HFF-Myc (cell line): ENCODE results near the gene IFITM2.
A peak's percentile ranks its signal among the peaks of the same experiment; 100 is the strongest.
"Not testable (repeated sequence)": the region's sequence is repeated elsewhere in the genome, so short reads cannot be mapped to it uniquely, and the experiment has no call there.

Experiments
- DNase-seq: peaks from one replicate; pipeline ENCODE4 v3.0.0-alpha.2; 2011; ENCODE audit warnings: low read depth; ENCODE audit errors: extremely low read depth
- H3K4me3 ChIP-seq: replicated peaks from 2 replicates; pipeline ENCODE4 v1.5.1; 2011; ENCODE audit warnings: low read depth, mild to moderate bottlenecking, control low read depth, low read length
- TF ChIP-seq, protein P1 (sequence below): IDR thresholded peaks from 2 replicates; pipeline ENCODE4 v1.5.1; 2012; ENCODE audit warnings: mild to moderate bottlenecking, low read depth, low read length, control low read depth; ENCODE audit errors: missing control alignments

Gene IFITM2

DNA sequence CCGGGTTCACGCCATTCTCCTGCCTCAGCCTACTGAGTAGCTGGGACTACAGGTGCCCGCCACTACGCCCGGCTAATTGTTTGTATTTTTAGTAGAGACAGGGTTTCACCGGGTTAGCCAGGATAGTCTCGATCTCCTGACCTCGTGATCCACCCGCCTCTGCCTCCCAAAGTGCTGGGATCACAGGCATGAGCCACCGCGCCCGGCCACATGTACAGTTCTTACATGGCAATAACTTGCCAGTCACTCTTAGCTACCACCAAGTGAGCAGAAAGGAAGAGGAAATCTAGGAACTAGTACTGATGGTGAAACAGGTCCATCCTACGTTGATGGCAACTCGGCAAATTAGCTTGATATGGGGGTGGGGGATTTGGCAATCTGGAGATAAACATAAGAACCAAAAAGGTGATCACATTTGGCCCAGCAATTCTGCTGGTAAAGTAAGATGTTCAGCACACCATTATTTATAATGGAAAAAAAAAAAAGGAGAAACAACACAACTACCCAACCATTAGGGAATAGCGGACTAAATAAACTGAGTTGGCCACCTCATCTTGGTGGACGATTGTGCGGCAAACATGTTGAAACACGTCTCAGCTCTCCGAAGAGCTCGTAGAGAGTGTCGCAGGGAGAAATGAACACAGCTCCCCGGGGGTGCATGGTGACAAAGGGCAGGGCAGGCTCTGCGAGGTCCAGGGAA, 24.1 kb upstream of the IFITM2 start:
- no peak overlapping the region for H3K4me3 ChIP-seq
- TF ChIP-seq, protein P1, sequence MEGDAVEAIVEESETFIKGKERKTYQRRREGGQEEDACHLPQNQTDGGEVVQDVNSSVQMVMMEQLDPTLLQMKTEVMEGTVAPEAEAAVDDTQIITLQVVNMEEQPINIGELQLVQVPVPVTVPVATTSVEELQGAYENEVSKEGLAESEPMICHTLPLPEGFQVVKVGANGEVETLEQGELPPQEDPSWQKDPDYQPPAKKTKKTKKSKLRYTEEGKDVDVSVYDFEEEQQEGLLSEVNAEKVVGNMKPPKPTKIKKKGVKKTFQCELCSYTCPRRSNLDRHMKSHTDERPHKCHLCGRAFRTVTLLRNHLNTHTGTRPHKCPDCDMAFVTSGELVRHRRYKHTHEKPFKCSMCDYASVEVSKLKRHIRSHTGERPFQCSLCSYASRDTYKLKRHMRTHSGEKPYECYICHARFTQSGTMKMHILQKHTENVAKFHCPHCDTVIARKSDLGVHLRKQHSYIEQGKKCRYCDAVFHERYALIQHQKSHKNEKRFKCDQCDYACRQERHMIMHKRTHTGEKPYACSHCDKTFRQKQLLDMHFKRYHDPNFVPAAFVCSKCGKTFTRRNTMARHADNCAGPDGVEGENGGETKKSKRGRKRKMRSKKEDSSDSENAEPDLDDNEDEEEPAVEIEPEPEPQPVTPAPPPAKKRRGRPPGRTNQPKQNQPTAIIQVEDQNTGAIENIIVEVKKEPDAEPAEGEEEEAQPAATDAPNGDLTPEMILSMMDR: no peak
- DNase-seq: no peak

DNA sequence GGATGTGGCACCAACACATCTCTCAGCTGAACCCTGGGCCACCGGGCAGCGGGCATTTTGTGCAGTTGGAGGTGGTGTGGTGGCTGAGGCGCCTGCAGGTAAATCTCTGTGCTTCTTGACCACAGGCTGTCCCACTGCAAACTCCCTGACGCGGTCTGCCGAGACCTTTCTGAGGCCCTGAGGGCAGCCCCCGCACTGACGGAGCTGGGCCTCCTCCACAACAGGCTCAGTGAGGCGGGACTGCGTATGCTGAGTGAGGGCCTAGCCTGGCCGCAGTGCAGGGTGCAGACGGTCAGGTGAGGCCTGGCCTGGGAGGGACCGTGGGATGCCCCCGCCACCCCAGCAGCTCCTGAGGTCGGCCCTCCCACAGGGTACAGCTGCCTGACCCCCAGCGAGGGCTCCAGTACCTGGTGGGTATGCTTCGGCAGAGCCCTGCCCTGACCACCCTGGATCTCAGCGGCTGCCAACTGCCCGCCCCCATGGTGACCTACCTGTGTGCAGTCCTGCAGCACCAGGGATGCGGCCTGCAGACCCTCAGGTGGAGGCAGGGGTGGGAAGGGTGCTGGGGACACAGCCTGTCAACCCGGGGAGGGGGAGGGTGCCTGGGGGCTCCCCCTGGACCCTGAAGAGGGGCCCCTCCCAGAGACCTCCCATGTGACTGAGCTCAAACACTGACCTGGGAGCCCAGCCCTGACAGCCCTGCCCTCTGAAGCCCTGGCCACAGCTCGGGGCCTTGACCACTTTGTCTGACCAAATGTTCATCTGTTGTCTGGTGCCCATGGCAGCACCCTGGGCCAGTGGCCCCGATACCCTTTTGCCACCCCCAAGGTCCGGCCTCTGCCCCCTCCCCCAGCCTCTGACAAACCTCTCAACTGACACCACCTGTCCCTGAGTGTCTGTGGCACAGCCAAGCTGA, 23.3 kb upstream of the IFITM2 start:
- H3K4me3 ChIP-seq: no peak overlapping the region
- no peak for DNase-seq
- TF ChIP-seq, protein P1: no peak

DNA sequence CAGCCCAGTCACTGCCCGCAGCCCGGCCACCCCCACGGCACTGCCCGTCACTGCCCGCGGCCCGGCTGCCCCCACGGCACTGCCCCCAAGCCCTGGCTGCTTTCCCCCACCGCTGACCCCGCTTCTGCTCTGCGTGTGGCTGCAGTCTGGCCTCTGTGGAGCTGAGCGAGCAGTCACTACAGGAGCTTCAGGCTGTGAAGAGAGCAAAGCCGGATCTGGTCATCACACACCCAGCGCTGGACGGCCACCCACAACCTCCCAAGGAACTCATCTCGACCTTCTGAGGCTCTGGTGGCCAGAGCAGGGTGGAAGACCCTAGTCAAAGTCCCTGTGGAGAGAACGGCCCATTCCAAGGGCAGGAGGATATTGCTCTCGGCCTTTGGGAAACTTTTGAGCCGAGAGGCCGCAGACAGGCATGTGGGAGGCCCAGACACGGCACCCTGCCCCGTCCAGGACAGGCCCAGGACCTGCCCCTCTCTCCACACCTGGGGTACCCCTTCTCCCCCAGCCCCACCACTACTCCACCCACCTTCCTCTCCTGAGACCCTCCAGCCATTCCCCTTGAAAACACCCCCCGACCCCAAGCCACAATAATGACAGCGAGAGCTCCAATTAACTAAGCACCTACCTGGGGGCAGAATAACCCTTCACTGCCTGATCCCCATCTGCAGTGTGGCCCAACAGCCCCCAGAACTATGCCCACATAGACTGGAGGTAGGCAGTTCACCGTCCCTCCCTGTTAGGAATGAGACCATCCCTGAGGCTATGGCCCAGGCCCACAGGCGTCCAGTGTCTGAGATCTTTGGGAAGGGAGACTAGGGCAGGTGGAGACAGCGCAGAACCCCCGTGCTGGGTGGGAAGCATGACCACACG, 22.4 kb upstream of the IFITM2 start:
- H3K4me3 ChIP-seq: no peak overlapping the region
- TF ChIP-seq, protein P1: no peak
- no peak for DNase-seq

DNA sequence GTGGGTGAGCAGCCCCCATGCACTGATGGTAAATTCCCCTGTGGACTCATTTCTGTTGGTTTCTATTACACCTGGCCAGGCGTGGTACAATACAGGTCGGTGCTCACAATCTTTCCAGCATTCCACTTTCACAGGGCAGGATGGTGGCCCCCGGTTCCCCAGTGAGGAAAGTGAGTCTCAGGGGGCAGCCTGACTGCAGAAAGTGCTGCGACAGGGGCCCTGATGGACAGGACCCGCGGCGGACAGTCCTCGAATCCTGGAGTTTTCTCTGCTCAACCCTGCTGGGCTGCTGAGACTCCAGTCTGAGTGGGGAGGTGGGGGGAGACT, 21.8 kb upstream of the IFITM2 start:
- TF ChIP-seq, protein P1: no peak
- H3K4me3 ChIP-seq: no peak overlapping the region
- no peak for DNase-seq

DNA sequence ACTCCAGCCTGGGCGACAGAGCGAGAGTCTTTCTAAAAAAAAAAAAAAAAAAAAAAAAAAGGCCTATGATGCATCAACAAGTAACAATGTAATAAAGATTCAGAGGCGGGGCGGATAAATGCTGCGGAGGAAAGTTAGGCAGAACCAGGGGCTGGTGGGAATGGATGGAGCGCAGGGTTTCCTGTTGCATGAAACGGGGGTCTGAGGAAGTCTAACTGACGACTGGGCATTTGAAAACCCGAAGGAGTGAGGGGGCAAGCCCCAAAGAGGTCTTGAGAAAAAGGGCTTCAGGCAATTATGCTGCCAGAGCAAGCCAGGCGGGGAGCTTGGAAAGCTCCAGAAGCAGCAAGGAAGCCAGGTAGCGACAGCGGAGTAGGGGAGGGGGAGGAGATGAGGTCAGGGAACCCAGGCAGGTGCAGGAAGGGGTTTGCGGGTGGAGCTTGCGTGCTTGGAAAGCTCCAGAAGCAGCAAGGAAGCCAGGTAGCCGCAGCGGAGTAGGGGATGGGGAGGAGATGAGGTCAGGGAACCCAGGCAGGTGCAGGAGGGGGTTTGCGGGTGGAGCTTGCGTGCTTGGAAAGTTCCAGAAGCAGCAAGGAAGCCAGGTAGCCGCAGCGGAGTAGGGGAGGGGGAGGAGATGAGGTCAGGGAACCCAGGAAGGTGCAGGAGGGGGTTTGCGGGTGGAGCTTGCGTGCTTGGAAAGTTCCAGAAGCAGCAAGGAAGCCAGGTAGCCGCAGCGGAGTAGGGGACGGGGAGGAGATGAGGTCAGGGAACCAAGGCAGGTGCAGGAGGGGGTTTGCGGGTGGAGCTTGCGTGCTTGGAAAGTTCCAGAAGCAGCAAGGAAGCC, 20.4 kb upstream of the IFITM2 start:
- not testable (repeated sequence) for DNase-seq, H3K4me3 ChIP-seq

DNA sequence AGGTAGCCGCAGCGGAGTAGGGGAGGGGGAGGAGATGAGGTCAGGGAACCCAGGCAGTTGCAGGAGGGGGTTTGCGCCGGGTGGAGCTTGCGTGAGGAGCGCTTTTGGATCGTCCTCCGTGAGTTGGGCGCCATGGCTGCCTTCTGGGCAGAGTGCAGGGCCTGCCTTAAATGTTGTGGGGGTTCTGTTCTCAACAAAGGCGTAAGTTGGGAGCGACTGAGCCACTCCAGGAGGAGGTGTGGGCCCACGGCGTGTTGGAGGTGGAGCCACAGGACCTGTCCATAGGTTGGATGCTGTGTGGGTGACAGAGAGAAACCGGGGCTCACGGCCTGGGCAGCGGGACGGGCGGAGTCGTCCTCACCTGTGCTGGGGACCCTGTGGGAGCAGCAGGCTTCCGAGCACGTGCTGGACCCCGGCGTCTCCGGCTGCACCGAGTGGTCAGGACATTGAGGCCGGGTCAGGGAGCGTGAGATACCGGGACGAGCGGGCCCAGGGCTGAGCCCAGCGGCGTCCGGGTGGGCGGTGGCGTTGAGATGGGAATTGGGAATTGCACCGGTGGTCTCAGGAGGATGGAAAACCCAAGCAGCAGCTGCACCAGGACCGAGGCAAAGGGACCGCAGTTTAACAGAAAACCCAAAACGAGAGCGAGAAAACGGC, 19.7 kb upstream of the IFITM2 start:
- H3K4me3 ChIP-seq: peak overlapping the region; percentile 48
- DNase-seq: no peak
- TF ChIP-seq, protein P1: no peak
